GM12878 (cell line): ENCODE results near the gene LRP5. TPM values are rescaled to one million over a fixed set of nuclear protein-coding genes. Genes with fewer than 3 reads are reported as not detected.
A peak's percentile ranks its signal among the peaks of the same experiment; 100 is the strongest.

Source experiments
- ATAC-seq: fragments of 200-7000 bp; cut with Tn5 transposase; 3 replicates; pipeline ENCODE4 v1.9.1; 2020; ENCODE audit warnings: mild to moderate bottlenecking, moderate library complexity
- BruUV-seq: library from RNA; stranded (reverse); fragments of 400-500 nt; replicated peaks from 2 replicates; lab custom pipeline; 2021; lab: Mats Ljungman, UMichigan
- CTCF ChIA-PET: fragments of 300-600 bp; sonication (Branson Sonifier 250); formaldehyde crosslinking; extraction: SDS; loops from one replicate; lab custom pipeline; 2021; ENCODE audit warnings: inconsistent platforms; lab: Yijun Ruan, JAX
- POLR2A ChIA-PET: fragments of 350-600 bp; formaldehyde crosslinking; extraction: SDS; loops from one replicate; lab custom pipeline; 2021; ENCODE audit warnings: inconsistent platforms; lab: Charles Lee
- RAD21 ChIA-PET: fragments of 300-600 bp; sonication (Branson Sonifier 250); formaldehyde crosslinking; loops from one replicate; lab custom pipeline; 2023; ENCODE audit warnings: antibody characterized with exemption; ENCODE audit not compliant: unreplicated experiment; lab: Charles Lee
- SMC1A ChIA-PET: fragments of 300-600 bp; sonication (Branson Sonifier 250); formaldehyde crosslinking; loops from one replicate; lab custom pipeline; 2023; ENCODE audit not compliant: unreplicated experiment, uncharacterized antibody; lab: Charles Lee
- DNase-seq: peaks from one replicate; pipeline ENCODE4 v3.0.0-alpha.2; 2011; ENCODE audit warnings: low read depth, low spot score
- FAIRE-seq: peaks from 3 replicates; lab custom pipeline; 2011; peaks lifted over from hg19 to GRCh38; lab: Jason Lieb, UNC
- H2AFZ ChIP-seq: 2 replicates; pipeline ENCODE4 v1.6.0; 2011; ENCODE audit warnings: low read depth, low read length, control low read depth; ENCODE audit not compliant: control insufficient read depth
- H3K27ac ChIP-seq: 2 replicates; pipeline ENCODE4 v1.5.1; 2011; ENCODE audit warnings: control low read depth; ENCODE audit not compliant: control insufficient read depth, insufficient read depth
- H3K27me3 ChIP-seq, 2 experiments: replicated peaks in 1 of 2; 2 replicates each; pipeline versions ENCODE4 v1.6.0 to v1.6.1; 2011; ENCODE audit warnings: low read length in 1 of 2; ENCODE audit not compliant: control insufficient read depth in 2 of 2, insufficient read depth in 2 of 2
- H3K36me3 ChIP-seq, 2 experiments: 2 replicates each; pipeline ENCODE4 v1.5.1; 2011; ENCODE audit warnings: low read length in 1 of 2; ENCODE audit not compliant: control insufficient read depth in 2 of 2, insufficient read depth in 2 of 2
- H3K4me1 ChIP-seq: 2 replicates; pipeline ENCODE4 v1.6.1; 2011; ENCODE audit warnings: mild to moderate bottlenecking, low read length, moderate library complexity, mixed read lengths; ENCODE audit not compliant: control insufficient read depth, insufficient read depth
- H3K4me2 ChIP-seq: 2 replicates; pipeline ENCODE4 v1.6.0; 2011; ENCODE audit warnings: control low read depth; ENCODE audit not compliant: control insufficient read depth, insufficient read depth
- H3K4me3 ChIP-seq: fragments of 200-600 bp; sonication (generic); 2 replicates; pipeline ENCODE4 v1.5.1; 2016
- H3K79me2 ChIP-seq: 2 replicates; pipeline ENCODE4 v1.6.0; 2011; ENCODE audit warnings: low read length; ENCODE audit not compliant: control insufficient read depth, insufficient read depth
- H3K9ac ChIP-seq: 2 replicates; pipeline ENCODE4 v1.8.0; 2011; ENCODE audit warnings: low read length, control low read depth, mixed read lengths; ENCODE audit not compliant: control insufficient read depth, insufficient read depth
- H3K9me3 ChIP-seq: replicated peaks from 3 replicates; pipeline ENCODE4 v1.5.1; 2011; ENCODE audit warnings: mild to moderate bottlenecking, low read length; ENCODE audit not compliant: control insufficient read depth, insufficient read depth
- H4K20me1 ChIP-seq: 2 replicates; pipeline ENCODE4 v1.6.0; 2011; ENCODE audit not compliant: control insufficient read depth, insufficient read depth
- HDGF ChIP-seq: fragments of 450-650 bp; IDR thresholded peaks from 2 replicates; pipeline ENCODE4 v1.6.1; 2016; ENCODE audit warnings: antibody characterized with exemption
- POLR2A ChIP-seq: IDR thresholded peaks from 2 replicates; pipeline ENCODE4 v1.6.1; 2011; ENCODE audit warnings: low read depth, mild to moderate bottlenecking, low read length
- POLR2AphosphoS5 ChIP-seq: IDR thresholded peaks from 2 replicates; pipeline ENCODE4 v1.6.1; 2011; ENCODE audit warnings: mild to moderate bottlenecking, low read length, inconsistent platforms
- WGBS: methylation state at CpG from one replicate; pipeline ENCODE4 v1.1.6; 2016; ENCODE audit warnings: low lambda C conversion rate; ENCODE audit not compliant: insufficient replicate concordance, insufficient coverage; ENCODE audit errors: missing lambda C conversion rate; 5-methylcytosine and 5-hydroxymethylcytosine counted together
- in situ Hi-C: fragments of 300-500 bp; cut with MboI; formaldehyde crosslinking; loops from 9 replicates; pipeline ENCODE4 v1.14.3; 2018; ENCODE audit warnings: mixed read lengths
- intact Hi-C: fragments of 100-400 bp; cut with micrococcal nuclease; formaldehyde crosslinking; loops from one replicate; pipeline ENCODE4 v1.14.2; 2022; ENCODE audit not compliant: unreplicated experiment
- polyA plus RNA-seq, 11 experiments: library from polyadenylated mRNA; depleted of rRNA in 4 of 11; unstranded in 6 of 11; stranded (reverse) in 5 of 11; fragments of >200 nt; fragmentation: Nextera tagmentation in 4 of 11; fragmentation: Illumina TruSeq in 1 of 11; extraction: Ambion mirVana in 4 of 11; extraction: Trizol in 1 of 11; gene quantifications; 1 replicate in 1 of 11; 2 replicates in 10 of 11; pipeline versions ENCODE4 v1.2.1 to v1.2.3, GENCODE V29; 2011 to 2016; ENCODE audit warnings: inconsistent platforms in 2 of 11, missing spikeins in 2 of 11, low read depth in 1 of 11
- total RNA-seq, 4 experiments: library from RNA; depleted of rRNA in 3 of 4; stranded (reverse); fragments of >200 nt in 3 of 4; fragmentation: Illumina TruSeq in 1 of 4; extraction: Trizol in 1 of 4; gene quantifications; 2 replicates each; pipeline versions ENCODE4 v1.2.1 to v1.2.3, GENCODE V29; 2013 to 2021
- TF ChIP-seq, protein P1 (sequence below): IDR thresholded peaks from 2 replicates; pipeline ENCODE4 v1.6.1; 2011; ENCODE audit warnings: borderline replicate concordance, low read depth, mild to moderate bottlenecking, moderate library complexity, mixed read lengths, low read length; ENCODE audit not compliant: insufficient read depth; ENCODE audit errors: extremely low read length
- TF ChIP-seq, protein P2 (sequence below), 3 experiments: IDR thresholded peaks in 2 of 3; conservative IDR thresholded peaks in 1 of 3; 2 replicates each; pipeline ENCODE4 v1.5.1; 2011; ENCODE audit warnings: low read depth in 3 of 3, low read length in 3 of 3, mild to moderate bottlenecking in 3 of 3, control low read depth in 2 of 3, moderate library complexity in 2 of 3, inconsistent platforms in 1 of 3, mixed read lengths in 1 of 3; ENCODE audit not compliant: control insufficient read depth in 2 of 3, insufficient read depth in 1 of 3; ENCODE audit errors: extremely low read depth in 1 of 3

Gene LRP5
- total and polyA plus RNA-seq, 10 of the 15 experiments (the other 5 are each of a cell fraction or from before 2014, with no cell fraction given) = 0.37 to 34.0 (median 6.6) TPM

DNA sequence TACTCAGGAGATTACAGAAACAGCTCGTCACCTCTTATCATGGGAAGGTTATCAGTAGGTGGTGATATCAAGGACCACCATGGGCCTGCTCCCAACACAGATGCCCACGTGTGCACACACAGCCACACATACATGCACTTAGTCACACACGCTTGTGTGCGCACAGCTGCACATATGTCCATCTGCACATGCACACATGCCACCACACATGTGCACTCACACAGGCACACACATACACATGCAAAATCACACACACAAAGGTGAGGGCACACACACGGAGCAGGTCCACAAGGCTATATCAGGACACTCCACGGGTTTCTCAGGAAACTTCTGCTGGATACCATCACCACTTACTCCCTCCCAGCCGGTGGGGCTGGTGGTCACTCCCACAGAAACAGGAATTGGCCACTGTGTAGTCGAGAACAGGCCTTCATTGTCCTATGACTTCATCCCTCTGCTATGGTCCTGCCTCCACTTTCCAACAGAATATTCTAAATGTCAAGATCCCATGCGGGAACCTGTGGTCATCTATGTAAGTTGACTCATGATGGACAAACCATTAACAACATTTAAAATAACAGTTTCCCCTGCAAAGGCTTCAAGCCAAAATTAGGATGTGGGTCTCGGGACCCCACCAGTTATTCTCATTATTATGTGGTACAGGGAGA is 42.8 kb upstream of the LRP5 start (continued):
- TF ChIP-seq, protein P1, sequence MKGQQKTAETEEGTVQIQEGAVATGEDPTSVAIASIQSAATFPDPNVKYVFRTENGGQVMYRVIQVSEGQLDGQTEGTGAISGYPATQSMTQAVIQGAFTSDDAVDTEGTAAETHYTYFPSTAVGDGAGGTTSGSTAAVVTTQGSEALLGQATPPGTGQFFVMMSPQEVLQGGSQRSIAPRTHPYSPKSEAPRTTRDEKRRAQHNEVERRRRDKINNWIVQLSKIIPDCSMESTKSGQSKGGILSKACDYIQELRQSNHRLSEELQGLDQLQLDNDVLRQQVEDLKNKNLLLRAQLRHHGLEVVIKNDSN = no peak
- TF ChIP-seq POLR2A = peak; percentile 44; the same call in 1 of the 2 replicates
- TF ChIP-seq HDGF = 0 out of 2 replicates have a peak, but pooled peaks have one; percentile 29
- TF ChIP-seq, all 136 proteins: peak for 4

DNA sequence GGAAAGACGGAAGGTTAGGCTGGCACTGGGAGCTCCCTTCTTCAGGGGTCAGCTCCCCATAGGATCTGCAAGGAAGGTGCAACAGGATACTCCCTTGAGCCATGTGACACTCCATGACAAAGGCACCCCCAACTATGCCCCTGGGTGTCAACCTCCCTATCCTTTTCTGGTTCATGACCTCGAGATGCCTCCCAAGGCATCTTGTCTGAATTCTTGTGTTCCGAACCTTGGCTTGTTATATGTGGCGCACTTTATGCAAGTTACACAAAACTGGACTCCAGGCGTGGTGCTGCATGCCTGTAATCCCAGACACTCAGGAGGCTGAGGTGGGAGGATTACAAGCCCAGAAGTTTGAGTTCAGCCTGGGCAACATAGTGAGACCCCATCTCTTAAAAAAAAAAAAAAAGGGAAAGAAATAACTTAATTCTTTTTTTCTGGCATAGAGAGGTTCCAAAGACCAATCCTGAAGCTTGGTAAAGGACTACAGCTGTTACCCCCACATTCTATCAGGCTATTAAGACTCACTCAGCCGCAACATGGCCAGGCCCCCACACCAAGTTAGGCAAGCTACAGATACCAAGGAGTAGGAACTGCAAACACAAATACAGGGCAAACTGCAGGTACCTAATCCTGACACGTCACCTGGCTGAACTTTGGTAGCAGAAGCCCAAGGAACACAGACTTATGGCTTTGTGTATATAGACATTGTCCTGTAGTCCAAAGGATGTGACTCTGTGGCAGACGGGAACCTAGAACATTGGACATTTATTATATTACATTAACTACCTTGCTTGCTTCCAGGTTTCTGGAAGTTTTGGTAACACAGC is 42.0 kb upstream of the LRP5 start:
- H3K4me3 ChIP-seq = peak overlapping the region; percentile 95
- peak overlapping the region; percentile 89 for H3K4me2 ChIP-seq
- H3K27ac ChIP-seq = peak overlapping the region; percentile 95
- intact Hi-C loops = loop anchor here (1.0 kb wide), 1 partner anchor 27 kb away; no protein-coding TSS in a partner anchor
- peaks cover 41% of the 10 kb centered on the region for H3K4me1 ChIP-seq
- no peaks in the 10 kb centered on the region; the same call in 2 of the 3 replicates for H3K9me3 ChIP-seq
- ATAC-seq (no peak), DNase-seq (no peak), FAIRE-seq (no peak)
- POLR2A ChIA-PET = interaction anchor here (1.1 to 5.3 kb wide), 4 partner anchors 9 to 151 kb away, joined by 3 to 28 read pairs (median 6); no protein-coding TSS in a partner anchor
- H3K79me2 ChIP-seq = peaks cover 62% of the 10 kb centered on the region
- TF ChIP-seq, protein P2, sequence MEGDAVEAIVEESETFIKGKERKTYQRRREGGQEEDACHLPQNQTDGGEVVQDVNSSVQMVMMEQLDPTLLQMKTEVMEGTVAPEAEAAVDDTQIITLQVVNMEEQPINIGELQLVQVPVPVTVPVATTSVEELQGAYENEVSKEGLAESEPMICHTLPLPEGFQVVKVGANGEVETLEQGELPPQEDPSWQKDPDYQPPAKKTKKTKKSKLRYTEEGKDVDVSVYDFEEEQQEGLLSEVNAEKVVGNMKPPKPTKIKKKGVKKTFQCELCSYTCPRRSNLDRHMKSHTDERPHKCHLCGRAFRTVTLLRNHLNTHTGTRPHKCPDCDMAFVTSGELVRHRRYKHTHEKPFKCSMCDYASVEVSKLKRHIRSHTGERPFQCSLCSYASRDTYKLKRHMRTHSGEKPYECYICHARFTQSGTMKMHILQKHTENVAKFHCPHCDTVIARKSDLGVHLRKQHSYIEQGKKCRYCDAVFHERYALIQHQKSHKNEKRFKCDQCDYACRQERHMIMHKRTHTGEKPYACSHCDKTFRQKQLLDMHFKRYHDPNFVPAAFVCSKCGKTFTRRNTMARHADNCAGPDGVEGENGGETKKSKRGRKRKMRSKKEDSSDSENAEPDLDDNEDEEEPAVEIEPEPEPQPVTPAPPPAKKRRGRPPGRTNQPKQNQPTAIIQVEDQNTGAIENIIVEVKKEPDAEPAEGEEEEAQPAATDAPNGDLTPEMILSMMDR (IDR thresholded peaks at IDR 0.05 in 2 of 3, conservative IDR thresholded peaks at IDR 0.05 in 1 of 3; ENCODE audit: control insufficient read depth in 2 of 3, extremely low read depth in 1 of 3, insufficient read depth in 1 of 3, low read depth in 3 of 3, low read length in 3 of 3) = no peak
- peak; percentile 47; the same call in 1 of the 2 replicates for TF ChIP-seq POLR2AphosphoS5
- no TSS peak for BruUV-seq
- H4K20me1 ChIP-seq = no peaks in the 10 kb centered on the region
- H2AFZ ChIP-seq = no peak overlapping the region
- peak overlapping the region; percentile 94 for H3K9ac ChIP-seq
- SMC1A ChIA-PET = interaction anchor here (0.9 to 9.9 kb wide), 9 partner anchors 11 to 111 kb away, joined by 3 to 102 read pairs (median 5); no protein-coding TSS in a partner anchor
- RAD21 ChIA-PET = interaction anchor here (0.8 to 4.0 kb wide), 6 partner anchors 12 to 261 kb away, joined by 3 to 39 read pairs (median 4); no protein-coding TSS in a partner anchor
- 65% methylated on average over 8 of the region's 8 CpGs for WGBS
- in situ Hi-C loops = no loop called here
- H3K36me3 ChIP-seq = peaks cover 1 to 6% of the 10 kb centered on the region in 2 experiments; a peak in 3 of 4 replicates
- CTCF ChIA-PET = interaction anchor here (0.7 to 6.0 kb wide), 9 partner anchors 13 to 224 kb away, joined by 3 to 69 read pairs (median 5); no protein-coding TSS in a partner anchor
- H3K27me3 ChIP-seq = no peaks in the 10 kb centered on the region
